Esophagus muscularis mucosa (tissue), 4 donors: ENCODE results near the gene GALNT18.

Experiments used
- CTCF ChIP-seq, 3 experiments: fragments of 200-600 bp in 2 of 3; fragments of 450-650 bp in 1 of 3; sonication (generic) in 2 of 3; IDR thresholded peaks; one replicate each; pipeline ENCODE4 v1.5.1; 2017 to 2019; ENCODE audit warnings: antibody characterized with exemption in 3 of 3, mild to moderate bottlenecking in 2 of 3, moderate library complexity in 1 of 3
- EP300 ChIP-seq: sonication (generic); formaldehyde crosslinking; IDR thresholded peaks from one replicate; pipeline ENCODE4 v1.6.1; 2017; ENCODE audit warnings: antibody characterized with exemption
- POLR2A ChIP-seq: fragments of 450-650 bp; IDR thresholded peaks from one replicate; pipeline ENCODE4 v1.6.1; 2017; ENCODE audit warnings: antibody characterized with exemption, moderate library complexity, mild to moderate bottlenecking, low read depth
- POLR2AphosphoS5 ChIP-seq, 2 donors: sonication (generic); formaldehyde crosslinking; IDR thresholded peaks; one replicate each; pipeline ENCODE4 v1.6.1; 2017; ENCODE audit warnings: antibody characterized with exemption in 2 of 2

DNA sequence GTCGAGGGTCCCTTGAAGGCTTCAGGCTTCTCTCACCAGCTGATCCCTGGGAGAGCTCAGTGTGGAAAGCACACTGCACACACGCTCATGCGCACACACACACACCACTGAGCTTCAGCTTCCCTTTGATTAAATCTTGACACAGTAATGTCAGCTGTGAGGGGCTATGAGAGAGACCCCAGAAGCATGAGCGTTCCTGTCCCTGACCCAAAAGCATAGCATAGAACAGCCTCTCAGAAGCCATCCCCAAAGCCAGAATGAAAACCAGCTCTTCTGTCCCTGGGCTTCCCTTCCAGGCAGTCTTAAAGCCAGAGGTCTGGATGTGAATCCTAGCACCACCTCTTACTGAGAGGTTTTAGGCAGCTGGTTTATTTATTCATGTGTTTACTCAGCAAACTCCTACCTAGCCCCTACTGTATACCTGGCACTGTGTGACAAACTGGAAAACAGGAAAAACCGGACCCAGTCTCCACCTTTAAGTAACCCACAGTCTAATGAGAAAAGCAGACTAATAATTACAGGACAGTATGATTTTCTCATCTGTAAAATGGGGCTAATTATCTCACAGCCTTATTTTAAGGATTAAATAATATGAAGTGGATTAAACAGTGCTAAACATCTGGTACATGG is 15.9 kb downstream of the GALNT18 start:
- TF ChIP-seq CTCF (IDR thresholded peaks at IDR 0.05), result no peak
- no peak for TF ChIP-seq EP300
- no peak for TF ChIP-seq POLR2A
- TF ChIP-seq POLR2AphosphoS5 (IDR thresholded peaks at IDR 0.05), result no peak
